IPS-18c (cell line): ENCODE data around the gene MOB3A.

Source experiments
- H3K4me3 ChIP-seq: 2 replicates; pipeline ENCODE4 v1.7.0; 2013; ENCODE audit warnings: low read depth, mild to moderate bottlenecking, low read length, moderate library complexity; ENCODE audit not compliant: insufficient read depth
- H3K9me3 ChIP-seq: one replicate; pipeline ENCODE4 v1.6.1; 2013; ENCODE audit warnings: mild to moderate bottlenecking, low read length, moderate library complexity; ENCODE audit not compliant: control insufficient read depth, insufficient read depth

The MOB3A gene

DNA sequence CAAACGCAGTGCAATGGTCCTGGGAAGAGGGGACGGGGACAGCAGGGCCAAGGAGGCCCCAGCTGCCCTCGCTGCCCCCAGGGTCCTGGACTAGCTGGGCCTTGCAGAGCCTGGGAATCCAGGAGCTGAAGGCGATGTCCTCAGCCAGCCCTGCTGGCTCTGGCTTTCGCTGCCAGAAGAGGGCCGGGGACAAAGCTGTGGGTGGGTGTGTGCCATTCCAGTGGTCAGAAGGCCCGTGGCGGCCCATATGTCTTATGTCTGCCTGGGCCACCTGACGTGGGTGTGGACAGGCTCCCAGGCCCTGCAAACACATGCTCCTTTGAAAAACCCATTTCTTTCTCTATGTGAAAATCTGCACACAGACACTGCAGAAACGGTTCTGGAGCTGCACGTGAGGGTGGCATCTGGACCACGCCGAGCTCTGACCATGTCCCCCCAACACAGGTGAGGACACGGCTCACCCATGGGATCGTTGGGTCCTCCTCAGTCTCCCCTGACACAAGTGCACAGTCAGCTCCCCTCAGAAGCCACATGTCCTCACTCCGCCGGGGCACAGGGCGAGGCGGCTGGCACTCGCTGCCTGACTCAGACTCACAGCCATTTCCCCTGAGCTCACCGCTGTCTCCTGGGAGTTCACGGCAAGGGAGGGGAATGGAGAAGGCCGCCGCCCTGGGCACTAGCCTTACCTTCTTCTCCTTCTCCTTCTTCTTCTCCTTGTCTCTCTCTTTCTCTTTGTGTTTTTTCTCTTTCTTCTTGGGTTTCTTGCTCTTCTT is 17.5 kb upstream of the MOB3A start:
- peaks cover 2% of the 10 kb centered on the region for H3K9me3 ChIP-seq
- no peak overlapping the region for H3K4me3 ChIP-seq

DNA sequence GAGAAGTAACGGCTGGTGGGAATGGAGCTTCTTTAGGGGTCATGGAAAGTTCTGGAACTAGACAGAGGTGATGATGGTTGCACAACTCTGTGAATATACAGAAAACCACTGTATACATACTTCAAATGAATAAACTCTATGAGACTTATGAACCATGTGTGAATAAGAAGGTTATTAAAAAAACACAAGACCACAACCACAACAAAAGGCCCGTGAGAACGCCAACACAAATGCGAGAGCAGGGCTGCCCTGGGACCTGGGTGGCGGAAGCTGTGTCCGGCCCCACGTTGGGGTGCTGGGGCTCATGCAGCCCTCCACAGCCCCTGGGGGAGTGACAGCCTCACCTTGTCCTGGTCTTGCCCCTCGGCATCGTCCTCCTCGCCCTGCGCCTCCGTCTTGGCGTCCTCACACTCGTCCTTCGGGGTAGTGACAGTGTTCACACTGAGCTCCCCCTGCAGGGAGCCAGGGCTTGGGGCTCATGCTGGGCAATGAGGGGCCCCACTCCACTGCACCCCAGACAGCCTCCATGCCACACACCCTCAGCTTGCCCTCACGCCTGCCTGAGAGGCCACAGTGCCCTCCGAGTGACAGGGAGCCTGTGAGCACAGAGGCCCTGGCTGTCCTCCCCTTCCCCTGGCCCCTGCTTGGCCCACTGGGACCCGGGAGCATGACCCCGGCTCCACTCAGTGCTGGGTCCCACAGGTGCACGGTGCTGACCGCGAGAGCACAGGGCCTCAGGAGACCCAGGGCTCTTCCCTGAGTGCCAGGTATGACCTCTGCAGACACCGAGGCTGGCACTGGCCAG is 16.6 kb upstream of the MOB3A start:
- H3K4me3 ChIP-seq: no peak overlapping the region
- peaks cover 2% of the 10 kb centered on the region for H3K9me3 ChIP-seq

DNA sequence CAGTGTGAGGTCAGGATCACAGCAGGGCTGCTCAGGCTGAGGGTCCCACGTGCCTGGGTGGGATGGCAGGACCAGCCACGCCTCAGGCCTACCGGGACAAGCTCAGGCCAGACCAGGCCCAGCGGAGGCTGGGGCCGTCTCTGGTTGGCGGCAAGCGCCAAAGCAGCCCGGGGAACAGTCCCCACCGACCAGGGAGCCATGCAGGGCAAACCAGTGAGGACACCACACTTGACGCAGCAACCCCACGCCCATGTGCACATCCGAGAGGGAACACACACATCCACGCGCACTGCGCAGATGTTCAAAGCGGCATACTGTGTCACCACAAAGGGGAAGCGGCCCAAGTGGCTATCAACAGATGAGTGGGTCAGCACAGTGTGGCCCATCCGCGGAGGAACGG is 15.8 kb upstream of the MOB3A start:
- H3K9me3 ChIP-seq: peaks cover 4% of the 10 kb centered on the region
- H3K4me3 ChIP-seq: no peak overlapping the region

DNA sequence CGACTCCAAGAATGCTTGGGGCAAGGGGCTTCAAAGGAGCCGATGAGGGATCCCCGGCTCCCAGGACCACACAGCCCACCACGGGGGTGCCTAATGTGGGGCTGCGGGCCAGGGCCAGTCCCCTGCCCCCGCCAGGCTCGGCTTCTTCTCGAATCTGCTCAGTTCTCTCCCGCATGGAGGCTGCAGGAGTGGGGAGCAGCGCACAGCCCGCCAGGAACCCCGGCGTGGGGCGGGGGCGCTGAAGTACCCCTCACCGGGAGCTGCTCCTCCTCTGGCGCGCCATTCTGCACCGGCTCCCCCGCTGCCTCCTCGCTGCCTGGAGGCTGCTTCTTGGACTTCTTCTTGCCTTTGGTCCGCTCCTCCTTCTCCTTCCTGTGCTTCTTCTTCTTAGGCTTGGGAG is 15.3 kb upstream of the MOB3A start:
- Histone ChIP-seq H3K4me3 (no peak overlapping the region), H3K9me3 (peaks cover 4% of the 10 kb centered on the region)

DNA sequence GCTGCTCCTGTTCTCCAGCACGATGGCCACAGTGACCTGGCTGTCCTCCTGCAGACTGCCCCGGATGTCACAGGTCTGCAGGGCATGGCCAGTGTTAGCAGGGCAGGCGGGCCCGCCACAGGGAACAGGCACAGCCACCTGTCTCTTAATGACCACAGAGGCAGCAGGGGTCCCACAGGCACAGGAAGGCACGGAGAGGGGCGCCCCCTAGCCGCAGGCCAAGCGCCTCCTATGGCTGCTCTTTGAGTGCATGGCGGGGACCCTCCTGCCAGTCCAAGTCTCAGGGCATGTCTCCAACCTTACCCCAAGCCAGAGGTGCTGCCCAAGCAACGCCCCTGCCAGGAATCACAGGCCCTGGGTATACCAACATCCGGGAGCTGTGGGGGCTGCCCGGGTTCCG is 14.7 kb upstream of the MOB3A start:
- Histone ChIP-seq H3K4me3 (no peak overlapping the region), H3K9me3 (peaks cover 3% of the 10 kb centered on the region)

DNA sequence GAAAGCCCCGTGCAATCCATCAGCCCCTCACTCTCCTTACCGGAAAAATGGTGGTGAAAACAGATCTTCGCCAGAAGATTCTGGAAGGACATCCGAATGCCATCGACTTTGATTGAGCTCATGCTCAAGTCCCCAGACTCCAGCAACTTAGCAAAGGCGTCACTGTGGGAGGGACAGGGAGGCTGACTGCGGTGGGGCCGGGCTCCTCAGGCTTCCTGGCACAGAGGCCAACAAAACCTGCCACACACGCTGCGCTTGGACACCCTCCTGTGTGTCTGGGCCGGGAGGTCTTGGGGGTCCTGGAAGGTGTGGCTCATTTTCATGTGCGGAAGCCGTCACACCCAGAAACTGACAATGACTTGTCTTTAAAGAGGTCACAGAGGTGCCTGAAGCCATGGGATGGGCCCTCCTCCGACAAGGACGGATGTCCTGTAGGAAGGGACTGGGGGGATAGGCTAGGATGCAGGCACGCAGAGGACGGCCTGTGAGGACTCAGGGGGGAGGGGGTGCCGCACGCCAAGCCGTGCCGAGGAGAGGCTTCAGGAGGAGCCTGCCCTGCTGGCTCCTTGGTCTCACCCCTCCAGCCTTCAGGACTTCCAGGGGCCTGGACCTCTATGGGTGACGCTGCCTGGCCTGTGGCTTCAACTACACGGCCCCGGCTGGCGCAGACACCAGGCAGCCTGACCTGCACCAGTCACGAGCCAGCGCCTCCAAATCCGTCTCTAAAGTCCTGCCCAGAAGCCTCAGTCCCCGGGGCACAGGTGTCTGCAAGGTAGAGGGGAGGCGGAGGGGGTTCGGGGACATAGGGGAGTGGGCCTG is 13.1 kb upstream of the MOB3A start:
- H3K4me3 ChIP-seq: no peak overlapping the region

DNA sequence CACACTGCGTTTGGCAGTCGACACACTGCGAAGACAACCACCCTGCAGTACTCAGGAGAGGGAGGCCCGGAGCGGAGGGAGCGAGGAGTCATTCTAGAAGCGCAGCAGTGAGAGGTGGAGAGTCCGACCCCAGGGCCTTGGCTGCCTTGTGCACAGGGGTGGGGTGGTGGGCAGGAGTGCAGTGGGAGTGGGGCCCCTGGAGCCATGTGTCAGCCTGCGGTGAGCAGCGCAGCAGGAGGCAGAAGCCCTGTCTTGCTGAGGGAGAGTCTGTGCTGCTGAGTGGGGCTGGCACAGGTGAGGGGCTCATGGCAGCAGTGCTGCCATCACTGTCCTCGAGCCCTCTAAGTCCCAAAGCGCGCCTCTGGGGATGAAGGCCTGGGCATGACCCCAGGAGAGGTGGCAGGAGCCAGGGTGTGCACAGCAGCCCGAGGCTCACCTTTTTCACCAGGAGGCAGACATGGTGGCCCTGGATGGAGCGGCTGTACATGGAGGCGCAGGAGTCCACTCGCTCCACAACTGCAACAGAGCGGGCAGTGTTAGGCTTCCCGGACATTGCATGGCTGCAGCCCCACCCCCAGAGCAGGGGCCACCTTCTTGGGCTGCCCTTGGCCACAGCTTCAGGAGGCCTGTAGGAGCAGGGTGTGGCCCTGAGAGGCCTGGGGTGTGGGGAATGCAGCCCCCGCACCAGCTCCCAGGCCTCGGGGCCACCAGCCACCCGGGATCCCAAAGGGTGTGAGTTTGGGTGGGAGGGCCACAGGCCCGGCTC is 12.3 kb upstream of the MOB3A start:
- Histone ChIP-seq H3K4me3 (no peak overlapping the region), H3K9me3 (peaks cover 2% of the 10 kb centered on the region)

More for the DNA sequence above, 13.1 kb upstream of the MOB3A start:
- H3K9me3 ChIP-seq: peaks cover 2% of the 10 kb centered on the region

DNA sequence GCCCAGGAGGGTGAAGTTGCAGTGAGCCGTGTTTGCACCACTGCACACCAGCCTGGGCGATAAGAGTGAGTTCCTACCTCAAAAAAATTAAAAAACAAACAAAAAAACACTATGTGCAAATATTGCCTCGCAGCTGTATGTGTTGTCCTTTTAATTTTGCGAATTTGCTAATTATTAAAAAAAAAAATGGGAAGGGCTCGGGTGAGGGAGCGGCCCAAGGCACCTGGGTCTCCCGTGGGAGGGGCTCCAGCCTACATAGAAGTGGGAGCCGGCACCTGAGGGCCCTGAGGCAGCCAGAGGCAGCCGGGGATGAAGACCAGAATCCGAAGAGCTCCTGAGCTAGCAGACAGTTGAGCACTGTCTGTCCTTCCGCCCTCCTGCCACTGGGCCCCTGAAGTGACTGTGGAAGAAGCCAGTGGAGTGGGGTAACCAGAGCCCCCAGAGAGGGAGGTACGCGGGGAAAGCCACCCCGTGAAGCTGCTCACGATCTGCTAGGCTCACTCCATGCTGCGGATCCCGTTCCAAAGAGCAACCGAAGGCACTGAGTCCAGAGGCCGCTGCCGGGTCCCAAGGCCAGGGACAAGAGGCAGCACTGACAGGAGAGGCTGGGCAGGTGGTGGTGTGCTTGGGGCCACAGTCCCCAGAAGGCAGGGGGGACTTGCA is 7.0 kb upstream of the MOB3A start:
- no peak overlapping the region for H3K4me3 ChIP-seq
- peaks cover 2% of the 10 kb centered on the region for H3K9me3 ChIP-seq

DNA sequence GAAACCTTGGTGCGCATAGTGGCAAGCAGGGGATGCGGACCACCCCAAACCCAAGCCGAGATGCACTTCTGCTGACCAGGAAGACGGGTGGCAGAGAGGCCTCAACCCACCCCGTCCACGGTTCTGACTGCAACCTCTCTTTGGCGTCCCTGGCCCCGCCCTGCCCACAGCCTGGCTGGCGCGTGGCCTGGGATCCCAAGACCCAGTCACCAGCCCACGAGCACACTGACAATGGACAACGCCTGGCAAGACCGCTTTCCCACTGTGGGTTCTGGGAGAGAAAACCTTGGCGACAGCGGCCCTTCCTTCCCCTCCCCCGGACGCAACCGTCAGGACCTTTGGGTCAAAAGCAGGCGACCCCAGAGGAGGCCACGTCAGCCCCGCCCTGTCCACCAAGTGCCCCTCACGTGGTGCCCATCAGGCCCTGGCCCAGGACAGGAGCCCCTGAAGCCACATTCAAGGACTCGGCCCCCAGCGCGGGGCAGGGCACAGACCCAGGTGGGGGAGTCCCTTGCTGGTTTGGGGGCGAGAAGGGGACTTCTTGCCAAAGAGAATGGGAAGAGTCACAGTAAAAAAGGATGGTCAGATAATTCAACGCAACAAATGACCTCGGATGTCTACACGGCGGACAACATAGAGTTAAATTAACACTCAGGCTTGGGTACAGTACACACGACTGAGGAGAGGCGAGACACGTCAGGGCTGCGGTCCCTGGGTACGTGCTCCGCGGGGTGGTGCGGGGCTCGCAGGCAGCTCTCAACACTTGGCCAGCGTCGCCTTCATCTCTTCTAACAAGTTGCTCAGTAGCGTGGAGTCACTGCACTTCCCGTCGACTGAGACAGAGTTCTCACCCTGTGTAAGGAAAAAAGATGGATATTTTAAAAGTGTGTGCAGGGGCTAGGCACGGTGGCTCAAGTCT is 5.5 kb upstream of the MOB3A start:
- H3K9me3 ChIP-seq: no peaks in the 10 kb centered on the region

DNA sequence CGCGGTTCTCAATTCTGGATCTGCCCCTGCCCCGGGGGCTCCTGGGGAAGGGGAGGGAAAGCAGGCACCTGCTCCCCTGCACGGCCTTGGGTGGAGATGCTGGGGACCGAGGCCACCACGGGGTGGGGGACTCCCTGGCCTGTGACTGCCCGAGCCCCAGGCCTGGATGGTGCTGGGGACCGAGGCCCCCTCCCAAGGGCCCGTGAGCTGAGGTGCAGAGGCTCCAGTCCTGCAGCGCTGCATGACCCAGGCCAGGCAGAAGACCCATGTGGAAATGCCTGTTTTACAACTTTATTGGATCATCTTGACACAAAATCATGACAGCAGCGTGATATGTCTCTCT is 4.6 kb upstream of the MOB3A start:
- Histone ChIP-seq H3K4me3 (no peak overlapping the region), H3K9me3 (no peaks in the 10 kb centered on the region)

More for the DNA sequence above, 5.5 kb upstream of the MOB3A start:
- H3K4me3 ChIP-seq: no peak overlapping the region

DNA sequence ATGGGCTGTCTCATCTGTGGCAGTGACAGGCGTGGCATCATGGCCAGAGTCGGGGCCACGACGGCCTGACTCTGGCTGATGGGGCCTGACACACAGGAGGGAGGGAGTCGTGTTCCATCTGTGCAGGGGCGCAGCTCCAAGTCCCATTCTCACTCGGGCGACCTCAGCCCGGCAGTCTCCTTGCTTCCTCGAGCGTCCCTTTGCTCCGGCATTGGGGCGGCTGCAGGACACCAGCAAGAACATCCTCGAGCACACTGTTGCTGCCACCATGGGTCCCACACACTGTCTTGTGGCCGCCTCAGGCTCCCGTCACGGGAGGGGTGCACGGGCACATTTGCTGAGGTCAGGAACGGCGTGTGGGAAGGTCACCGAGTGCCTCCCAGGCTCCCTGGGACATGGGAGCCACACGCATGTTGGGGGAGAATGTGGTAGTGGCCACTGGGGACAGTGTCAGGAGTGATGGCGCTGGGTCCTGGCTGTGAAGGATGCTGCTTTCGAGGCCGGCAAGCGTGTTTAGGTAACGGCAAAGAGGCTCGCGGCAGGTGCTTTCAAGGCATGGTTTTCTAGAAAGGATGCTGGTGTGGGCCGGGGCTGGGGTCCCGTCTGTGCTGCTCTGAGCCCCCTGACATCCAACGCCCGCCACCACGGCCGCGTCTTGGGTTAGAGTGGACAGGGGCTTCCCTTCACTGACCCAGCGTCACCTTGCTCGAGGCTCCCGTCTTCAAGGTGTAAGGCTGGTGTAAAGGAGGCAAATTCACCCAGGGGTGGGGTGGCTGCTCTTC is 4.0 kb upstream of the MOB3A start:
- H3K4me3 ChIP-seq: no peak overlapping the region
- no peaks in the 10 kb centered on the region for H3K9me3 ChIP-seq

DNA sequence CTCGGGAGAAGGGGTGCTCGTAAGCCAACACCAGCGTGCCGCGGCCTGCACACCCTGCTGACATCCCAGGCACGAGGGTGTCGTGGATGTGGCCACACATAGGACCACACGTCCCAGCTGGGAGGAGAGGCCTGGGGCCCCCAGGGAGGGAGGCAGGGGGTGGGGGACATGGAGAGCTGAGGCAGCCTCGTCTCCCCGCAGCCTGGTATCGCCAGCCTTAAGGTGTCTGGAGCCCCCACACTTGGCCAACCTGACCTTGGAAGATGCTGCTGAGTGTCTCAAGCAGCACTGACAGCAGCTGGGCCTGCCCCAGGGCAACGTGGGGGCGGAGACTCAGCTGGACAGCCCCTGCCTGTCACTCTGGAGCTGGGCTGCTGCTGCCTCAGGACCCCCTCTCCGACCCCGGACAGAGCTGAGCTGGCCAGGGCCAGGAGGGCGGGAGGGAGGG is 3.0 kb upstream of the MOB3A start:
- Histone ChIP-seq H3K9me3 (no peaks in the 10 kb centered on the region), H3K4me3 (no peak overlapping the region)

DNA sequence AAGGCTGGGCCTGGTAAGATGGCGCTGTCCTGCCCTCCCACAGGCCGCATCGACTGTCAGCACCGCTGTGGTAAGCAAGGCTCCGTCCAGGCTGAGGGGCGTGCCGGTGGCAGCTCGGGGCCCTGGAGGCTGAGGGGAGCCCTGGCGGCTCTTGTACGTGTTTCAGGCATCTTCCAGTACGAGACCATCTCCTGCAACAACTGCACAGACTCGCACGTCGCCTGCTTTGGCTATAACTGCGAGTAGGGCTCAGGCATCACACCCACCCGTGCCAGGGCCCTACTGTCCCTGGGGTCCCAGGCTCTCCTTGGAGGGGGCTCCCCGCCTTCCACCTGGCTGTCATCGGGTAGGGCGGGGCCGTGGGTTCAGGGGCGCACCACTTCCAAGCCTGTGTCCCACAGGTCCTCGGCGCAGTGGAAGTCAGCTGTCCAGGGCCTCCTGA is 1.8 kb upstream of the MOB3A start:
- Histone ChIP-seq H3K4me3 (no peak overlapping the region), H3K9me3 (no peaks in the 10 kb centered on the region)

DNA sequence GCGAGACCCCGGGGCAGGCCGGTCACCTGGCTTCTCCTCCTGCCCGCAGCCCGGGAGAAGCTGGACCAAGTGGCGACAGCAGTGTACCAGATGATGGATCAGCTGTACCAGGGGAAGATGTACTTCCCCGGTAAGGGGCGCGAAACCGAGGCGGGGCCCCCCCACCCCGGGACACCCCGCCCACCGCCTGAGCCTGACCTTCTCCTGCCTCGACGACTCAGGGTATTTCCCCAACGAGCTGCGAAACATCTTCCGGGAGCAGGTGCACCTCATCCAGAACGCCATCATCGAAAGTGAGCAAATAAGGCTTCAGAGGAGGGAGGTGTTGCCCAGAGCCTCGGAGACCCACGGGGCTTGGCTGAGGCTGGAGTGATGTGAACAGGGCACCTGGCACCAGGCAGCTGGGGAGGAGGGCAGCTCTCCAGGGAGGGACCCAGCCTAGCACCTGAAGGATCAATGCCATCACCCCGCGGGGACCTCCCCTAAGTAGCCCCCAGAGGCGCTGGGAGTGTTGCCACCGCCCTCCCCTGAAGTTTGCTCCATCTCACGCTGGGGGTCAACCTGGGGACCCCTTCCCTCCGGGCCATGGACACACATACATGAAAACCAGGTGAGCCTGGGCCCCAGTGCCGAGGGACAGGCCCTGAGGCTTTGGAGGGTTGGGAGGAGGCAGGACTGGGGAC is 1.2 kb upstream of the MOB3A start:
- peak overlapping the region; percentile 56 for H3K4me3 ChIP-seq
- no peaks in the 10 kb centered on the region for H3K9me3 ChIP-seq
